Tongue (tissue), 2 donors: ENCODE results near the gene TRABD2A. TPM values are rescaled to one million over a fixed set of nuclear protein-coding genes. Genes with fewer than 3 reads are reported as not detected.

Experiments used
- DNase-seq: peaks from one replicate; pipeline ENCODE4 v3.0.0-alpha.2; 2015
- total RNA-seq: library from RNA; depleted of rRNA; stranded (reverse); fragments of >200 nt; gene quantifications from one replicate; pipeline ENCODE4 v1.2.3, GENCODE V29; 2014

The TRABD2A gene
- total RNA-seq, 1 donor from 2014 or later: not detected

DNA sequence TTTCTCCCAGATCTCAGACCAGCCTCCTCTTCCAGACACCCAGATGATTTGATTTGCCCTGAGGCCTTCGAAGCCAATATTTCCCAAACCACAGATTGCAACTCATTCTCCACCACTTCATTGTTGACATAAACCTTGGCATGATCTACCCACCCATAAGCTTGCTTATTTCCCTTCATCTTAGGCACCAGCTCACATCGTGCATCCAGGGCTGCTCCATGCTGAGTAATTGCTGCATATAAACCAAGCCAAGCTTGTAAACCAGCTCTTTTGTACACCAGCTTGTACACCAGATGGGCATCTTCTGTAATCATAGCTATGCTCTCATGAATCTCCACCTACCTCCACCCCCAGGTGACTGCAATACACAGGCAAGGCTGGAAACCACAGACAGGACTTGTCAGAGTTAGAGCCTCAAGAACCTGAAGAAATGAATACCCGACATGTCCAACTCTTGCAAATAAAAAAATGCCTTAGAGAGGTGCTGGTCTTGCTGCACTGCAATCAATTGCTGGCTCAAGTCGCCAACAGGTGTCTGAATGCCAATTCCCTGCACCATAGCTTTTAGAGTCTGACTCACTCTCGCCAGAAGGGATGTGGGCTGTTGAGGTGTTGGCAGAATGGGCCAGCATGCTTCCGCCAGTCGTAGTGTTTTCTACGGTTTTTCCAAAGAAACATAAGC lies 31.5 kb downstream of the TRABD2A start:
- DNase-seq: no peak

DNA sequence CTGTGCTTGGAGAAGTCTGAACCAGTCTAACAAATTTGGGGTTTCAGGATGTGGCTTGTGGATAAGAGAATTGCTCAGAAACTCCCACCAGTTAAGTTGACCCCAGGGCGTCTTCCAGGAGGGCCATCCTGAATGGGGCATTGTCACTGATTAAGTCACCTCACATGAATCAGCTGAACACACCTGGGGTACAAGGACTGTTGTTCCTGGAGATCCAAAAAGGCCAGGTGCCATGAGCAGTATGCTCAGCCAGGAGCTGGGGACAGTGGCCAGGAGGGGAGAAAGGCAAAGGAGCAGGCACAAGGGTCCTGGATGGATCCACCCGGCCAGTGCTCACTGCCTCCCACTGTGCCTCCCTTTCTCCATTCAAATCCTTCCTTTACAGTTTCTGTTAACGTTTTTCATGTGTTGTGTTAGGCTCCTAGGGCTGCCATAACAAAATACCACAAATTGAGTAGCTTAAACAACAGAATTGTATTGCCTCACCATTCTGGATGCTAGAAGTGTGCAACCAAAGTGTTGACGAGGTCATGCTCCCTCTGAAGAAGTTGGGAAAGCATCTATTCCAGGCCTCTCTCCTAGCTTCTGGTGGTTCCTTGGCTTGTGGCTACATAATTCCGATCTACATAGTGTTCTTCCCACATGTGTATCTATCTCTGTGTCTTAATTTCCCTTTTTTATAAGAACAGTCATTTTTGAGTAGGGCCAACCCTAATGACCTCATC lies 33.4 kb downstream of the TRABD2A start:
- no peak for DNase-seq

DNA sequence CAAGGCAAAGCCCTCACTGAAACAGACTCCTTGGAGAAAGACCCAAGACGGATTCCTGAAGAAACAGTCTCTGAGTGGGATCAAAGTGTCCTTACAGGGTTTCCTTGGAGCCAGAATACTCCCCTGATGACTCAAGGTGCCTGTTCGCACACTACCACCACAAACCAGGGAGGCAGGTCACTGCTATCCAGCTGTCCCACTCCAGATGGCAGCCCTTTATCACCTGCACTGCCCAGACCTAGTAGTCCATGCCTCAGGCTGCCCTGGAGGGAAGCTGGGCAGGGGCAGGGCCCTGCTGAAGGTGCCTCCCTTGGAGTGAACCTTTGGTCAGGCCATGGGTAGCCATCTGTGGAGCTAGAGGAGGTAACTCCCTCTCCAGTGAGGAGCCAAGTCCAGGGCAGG lies 34.1 kb downstream of the TRABD2A start:
- DNase-seq: no peak

DNA sequence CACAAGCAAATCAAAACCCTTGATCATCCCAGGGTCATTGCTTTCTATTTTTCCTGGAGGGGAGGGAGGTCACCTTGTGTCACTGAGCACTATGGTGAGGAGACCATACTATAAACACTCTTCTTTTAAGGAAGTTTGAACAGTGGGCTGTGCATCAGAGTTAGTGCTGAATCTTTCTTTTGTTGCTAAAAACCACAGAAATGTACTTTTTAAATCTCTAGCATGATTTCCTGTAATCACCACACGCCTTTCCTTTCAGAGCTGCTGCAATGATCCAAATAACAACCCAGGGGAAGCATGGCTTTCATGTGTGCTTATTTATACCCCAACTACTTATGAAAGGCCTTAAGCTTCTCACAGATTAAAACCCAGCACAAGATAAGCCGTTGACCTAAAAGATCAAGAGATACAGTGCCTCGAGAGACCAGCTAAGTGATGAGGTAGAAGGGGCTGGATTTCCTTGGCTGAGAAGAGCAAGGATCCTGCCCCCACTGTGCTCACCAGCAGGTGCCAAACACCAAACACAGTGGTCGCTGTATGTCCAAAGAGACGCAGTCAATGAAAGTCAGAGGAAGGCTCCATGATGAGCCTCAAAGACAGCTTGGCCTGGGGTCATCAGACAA lies 34.7 kb downstream of the TRABD2A start:
- no peak for DNase-seq

DNA sequence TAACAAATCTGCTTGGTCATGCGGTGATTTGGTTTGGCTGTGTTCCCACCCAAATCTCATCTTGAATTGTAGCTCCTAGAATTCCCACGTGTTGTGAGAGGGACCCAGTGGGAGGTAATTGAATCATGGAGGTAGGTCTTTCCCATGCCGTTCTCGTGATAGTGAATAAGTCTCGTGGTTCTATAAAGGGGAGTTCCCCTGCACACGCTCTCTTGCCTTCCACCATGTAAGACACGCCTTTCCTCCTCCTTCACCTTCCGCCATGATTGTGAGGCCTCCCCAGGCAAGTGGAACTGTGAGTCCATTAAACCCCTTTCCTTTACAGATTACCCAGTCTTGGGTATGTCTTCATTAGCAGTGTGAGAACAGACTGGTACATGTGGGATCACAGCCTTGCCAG lies 36.7 kb downstream of the TRABD2A start:
- DNase-seq: no peak

DNA sequence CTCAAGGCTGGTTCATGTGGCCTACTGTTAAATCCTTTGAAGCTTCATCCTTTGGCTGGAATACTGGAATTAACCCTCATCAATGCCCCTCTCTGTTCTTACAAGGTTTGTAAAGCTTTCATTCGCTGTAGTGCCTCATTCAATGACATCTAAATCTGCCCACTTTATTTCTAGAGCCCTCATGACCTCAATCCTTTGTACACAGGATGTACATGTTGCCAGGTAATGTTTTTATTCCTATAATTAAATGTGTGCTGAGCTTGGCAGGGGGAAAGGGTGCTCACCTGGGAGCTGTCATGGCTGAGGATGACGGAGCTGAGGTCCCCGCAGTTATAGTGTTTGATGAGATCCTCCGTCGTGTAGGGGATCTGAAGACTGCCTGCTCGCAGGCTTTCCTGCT lies 39.3 kb downstream of the TRABD2A start:
- no peak for DNase-seq

DNA sequence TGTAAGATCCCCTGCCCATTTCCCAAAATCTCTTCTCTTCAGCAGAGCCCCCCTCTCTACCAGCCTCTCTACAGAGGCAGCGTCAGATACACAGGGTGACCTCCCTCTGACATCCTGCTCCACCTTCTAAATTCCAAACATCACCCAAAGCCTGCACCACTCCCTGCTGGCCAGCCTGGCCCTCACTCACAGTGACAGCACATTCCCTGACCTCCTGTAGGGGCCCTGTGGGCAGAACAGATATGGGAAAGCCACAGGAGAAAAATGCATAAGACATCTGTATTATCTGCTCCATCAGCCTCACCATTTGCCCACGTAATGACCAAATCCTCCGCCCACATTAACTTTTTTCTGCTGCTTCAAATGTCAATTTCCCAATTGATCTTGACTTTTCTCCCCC lies 40.6 kb downstream of the TRABD2A start:
- DNase-seq: no peak

DNA sequence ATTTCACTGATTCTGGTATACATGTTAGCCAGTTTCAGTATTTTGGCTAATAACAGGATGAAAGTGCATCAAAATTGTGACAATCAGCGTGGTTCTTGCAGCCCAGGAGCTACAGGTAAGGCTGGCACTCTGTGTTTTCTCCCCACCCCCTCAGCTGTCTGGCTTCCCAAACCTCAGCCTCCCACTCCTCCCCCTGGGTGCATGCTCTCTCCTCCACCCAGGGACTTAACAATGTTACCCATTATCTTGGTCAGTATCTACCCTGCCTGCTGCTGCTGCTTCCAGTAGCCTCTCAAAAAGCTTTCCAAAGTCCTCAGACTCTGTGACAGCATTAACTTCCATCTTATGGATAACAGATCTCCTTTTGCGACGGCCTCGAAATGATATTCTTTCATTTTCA lies 41.0 kb downstream of the TRABD2A start:
- no peak for DNase-seq

DNA sequence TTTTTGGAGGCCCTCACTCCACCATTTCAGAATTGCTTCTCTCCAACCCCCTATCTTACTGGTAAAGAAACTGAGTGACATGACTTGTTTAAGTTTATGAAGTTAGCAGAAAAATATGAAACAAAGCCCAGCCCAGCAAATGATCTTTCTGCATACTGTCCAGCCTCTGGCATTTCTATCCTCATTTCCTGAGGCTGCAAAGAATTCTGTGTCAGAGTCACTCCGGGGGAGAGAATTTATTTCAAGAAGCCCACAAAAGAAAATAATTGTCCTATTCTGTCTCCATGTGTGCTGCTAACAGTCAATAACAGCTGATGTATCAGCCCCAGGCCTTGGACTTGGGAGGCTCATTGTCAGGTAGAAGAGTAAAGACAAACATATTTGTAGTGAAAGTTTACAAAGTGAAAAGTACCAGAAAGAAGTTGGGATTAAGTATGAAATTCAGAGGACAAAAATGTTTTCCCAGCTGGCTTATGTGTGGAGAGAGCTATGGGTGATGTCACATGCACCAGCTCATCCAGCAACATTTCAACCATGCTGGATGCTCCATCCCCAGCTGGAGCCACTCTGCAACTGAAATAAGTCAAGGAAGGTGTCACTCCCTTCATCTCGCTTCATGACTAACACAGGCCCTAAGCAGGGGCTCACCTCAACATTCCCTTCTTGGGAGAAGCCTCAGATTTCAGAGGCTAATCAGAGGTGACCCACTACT lies 42.3 kb downstream of the TRABD2A start:
- no peak for DNase-seq

DNA sequence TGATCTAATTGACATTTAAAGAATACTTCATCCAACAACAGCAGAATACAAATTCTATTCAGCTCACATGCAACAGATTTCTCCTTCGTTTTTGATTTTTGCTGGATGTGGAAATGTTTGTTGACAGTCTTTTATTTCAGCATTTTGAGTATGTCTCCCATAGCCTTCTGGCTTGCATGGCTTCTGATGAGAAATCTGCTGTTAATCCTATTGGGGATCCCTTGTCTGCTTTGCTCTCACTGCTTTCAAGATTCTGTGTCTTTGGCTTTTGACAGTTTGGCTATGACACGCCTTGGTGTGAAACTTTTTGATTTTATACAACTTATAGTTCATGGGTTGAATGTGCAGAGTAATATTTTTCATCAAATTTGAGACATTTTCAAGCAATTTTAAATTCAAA lies 44.7 kb downstream of the TRABD2A start:
- no peak for DNase-seq

DNA sequence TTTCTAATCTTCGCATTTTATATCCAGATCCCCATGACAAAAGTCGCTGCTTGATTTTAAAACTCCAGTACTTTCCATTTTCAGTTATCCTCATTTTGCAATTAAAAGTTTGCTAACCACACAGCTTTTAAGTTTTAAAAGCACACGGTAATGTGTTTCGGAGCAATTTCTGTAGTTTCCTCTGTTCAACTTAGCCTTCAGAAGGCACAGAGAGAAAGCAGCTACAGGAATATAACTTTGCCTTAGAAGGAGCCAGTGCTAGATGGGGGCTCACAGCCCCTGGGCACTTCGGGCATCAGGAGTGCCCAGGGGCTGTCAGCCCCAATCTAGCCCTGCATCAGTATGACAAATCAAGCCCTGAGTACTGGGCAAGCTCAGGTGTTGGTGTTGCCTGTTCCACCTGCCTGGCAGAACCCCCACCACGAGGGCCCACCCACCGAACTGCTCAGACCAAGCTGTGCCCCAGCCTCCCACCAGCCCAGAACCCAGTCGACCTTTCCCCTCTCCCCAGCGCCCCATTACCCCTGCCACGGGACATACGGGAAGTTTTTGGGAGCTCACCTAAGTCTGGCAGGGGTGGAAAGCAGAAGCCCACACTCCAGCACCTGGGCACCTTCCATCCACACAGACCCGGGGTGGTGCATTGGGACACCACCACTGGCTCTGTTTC lies 47.3 kb downstream of the TRABD2A start:
- DNase-seq: no peak

DNA sequence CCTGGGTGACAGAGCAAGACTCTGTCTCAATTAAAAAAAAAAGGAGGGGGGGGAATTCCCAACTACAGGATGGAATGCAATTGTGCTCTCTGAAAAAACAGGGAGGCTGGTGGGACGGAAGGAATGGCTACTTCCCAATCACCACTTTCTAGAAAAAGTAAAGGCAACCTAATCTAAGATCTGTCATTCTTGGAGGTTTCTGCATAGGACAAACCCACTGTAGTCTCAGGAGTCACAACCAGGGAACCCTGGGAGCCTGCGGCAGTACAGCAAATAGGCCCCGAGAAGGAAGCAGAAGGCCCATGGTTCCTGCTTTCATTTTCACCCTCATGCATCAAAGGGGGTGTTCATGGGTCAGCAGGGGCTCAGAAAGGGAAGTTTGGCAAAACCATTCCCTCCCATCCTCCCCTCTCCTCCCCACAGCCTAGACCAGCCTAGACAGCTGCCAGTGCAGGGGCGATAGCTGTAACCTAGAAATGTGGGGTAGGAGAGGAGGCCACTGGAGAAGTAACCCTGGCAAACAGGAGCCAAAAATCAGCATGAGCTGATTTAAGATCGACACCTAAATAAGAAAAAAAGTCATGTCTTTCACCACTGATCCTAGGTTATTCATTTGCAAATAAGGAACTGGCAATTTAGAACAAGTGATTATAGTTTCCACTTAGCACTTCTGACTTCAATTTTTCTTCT lies 48.0 kb downstream of the TRABD2A start:
- DNase-seq: no peak

DNA sequence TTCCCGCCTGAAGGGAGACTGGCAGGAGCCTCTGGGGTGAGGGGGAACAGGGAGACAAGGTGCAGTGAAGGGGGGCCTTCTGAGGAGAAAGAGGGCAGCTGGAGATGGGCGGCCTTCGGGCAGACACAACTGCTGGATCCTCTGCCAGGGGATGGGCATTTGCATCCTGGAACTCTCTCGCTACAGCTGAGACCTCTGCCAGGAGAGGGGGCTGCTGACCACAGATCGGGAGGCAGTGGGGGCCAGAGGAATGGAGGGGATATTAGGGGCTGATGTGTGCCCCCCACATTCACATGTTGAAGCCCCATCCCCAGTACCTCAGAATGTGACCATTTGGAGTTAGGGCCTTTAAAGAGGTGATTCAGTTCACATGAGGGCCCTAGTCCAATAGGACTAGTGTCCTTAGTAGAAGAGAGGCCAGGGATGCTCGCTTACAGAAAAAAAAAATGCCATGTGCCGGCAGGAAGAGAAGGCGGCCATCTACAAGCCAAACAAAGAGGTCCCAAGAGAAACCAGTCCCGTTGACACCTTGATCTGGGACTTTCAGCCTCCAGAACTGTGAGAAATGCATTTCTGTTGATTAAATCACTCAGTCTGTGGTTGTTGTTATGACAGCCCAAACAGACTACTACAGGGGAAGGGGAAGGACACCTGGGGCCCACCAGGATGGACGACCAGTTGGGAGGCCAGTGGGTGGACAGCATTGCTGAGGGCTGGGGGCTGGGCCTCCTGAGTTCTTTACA lies 50.0 kb downstream of the TRABD2A start:
- no peak for DNase-seq

DNA sequence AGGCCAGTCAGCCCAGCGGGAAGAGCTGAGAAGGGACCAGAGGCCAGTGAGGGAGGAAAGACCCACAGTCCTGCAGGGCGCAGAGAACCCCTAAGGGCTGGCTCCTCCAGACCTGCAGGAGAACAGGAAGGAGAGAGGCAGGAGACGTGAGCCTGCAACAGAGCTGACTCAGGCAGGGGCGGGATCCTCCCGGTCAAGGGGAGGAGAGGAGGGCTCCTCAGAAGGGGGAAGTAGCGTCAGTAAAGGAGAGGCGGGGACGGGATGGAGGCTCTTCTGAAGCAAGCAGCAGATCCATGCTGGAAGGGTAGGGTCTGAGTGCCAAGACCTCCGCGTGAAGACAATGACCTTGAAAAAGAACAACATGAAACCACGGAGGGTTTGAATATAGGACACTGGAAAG lies 50.8 kb downstream of the TRABD2A start:
- DNase-seq: no peak

DNA sequence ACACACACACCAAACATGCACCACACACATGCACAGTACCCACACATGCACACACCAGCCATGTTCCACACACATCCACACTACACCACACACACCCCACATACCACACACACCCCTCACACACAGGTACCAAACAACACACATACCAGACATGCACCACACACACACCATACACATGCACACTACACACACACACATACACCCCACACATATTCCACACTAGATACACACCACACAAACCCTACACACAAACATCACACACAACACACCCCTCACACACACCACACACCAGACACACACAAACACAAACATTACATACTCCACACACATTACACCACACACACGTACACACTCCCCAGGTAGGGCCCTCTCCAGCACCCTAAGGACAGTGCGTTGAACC lies 51.2 kb downstream of the TRABD2A start:
- DNase-seq: no peak

DNA sequence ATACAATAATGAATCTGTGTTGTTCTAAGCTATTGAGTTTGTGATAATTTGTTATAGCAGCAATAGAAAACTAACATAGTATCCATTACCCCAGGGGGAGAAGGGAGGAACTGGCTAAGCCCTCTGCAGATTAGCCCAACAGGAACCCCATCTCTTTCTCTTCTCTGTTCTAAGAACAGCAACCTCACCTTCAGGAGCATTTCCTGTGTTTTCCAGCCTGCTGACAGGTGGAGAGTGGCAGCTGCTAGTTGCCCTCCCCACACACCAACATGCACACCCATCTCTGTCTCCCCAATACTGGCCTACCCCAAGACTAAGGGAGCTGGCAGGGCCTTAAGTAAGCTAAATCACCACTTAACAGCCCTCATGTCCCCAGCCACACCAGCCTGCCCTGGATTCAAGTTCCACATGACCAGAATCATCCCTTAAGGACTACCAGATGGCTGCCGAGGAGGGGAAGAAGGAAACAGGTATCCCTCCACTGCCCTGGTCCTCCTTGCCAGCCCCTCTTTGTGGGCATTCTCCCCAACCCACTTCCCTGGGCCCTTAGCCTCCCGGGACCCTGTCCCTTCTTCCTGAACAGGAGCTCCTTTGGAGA lies 52.8 kb downstream of the TRABD2A start:
- DNase-seq: no peak

DNA sequence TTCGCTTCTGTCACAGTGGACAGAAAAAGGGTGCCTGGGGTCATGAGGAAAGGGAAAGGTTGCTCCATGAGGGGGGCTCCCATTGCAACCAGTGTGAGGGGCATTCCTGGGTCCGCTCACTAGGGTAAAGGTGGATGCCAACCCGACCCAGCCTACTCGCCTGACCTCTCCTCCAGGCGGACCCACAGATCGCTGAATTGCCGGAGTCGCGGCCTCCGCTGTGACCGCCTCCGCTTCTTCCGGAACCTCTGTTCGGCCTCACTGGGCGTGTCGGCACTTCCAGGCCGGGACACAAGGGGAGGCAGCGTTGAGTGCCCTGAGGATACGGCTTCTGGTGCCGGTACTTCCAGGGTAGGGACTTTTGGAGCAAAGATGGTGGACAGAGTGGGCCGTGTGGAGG lies 57.1 kb downstream of the TRABD2A start:
- no peak for DNase-seq

DNA sequence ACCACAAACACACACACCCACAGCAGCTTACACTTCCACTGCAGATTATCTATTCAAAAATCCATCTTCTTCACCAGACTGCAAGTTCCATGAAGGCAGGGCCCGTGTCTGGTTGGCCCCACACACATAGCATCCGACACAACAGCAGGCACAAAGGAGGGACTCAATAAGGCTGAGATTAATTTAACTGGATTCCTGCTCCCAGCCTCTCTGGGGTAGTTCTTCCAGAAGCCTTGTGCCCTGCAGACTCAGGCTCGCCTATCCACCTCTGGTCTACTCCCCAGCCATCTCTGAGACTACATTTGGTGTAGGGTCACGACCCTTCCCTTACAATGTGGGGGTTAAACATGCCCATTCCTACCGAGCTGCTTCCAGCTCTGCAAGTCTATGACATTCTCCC lies 57.7 kb downstream of the TRABD2A start:
- DNase-seq: no peak

DNA sequence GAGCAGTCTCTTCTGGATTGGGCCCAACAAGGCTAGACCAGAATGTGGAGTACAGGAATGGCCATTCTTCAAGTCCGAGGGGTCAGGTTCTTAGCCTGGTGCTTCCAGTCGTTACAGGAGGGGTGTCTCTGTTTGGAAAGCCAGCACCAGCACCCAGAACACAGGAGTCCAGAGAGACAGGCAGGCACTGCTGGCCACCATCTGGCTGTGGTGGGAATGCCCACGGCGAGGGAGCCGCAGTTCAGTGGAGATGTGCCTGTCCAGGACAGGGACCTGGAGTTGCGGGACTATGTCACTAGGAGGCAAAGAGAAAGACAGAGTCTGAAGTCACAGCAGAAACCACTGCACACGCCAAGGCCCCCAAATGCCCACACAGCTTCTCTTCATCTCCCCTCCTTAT lies 59.1 kb downstream of the TRABD2A start:
- no peak for DNase-seq

DNA sequence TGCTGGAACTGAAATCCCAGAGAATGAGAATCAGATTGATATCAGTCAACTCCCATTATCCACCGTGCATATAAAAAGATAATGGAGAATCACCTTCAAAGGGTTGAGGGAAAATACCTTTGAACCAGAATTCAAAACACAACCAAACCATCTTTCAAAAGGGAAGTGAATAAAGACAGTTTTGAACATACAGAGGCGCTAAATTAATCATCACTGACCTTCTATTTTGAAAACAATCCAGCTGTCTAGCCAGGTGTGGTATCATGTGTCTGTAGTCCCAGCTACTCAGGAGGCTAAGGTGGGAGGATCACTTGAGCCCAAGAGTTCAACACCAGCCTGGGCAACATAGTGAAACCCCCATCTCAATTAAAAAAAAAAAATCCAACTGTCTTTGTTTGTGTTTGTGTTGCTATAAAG lies 63.6 kb downstream of the TRABD2A start:
- DNase-seq: no peak
